B cell (primary cell): ENCODE measurements around the gene FRS3. TPM values are rescaled to one million over a fixed set of nuclear protein-coding genes. Genes with fewer than 3 reads are reported as not detected.

Source experiments
- ATAC-seq: fragments of 200-7000 bp; cut with Tn5 transposase; one replicate; pipeline ENCODE4 v1.10.0; 2021; ENCODE audit warnings: low read depth, mild to moderate bottlenecking, moderate number of reproducible peaks, moderate library complexity
- CTCF ChIA-PET: fragments of 350-600 bp; sonication (Branson Sonifier 250); formaldehyde crosslinking; loops from one replicate; lab custom pipeline; 2021; ENCODE audit warnings: antibody characterized with exemption, inconsistent platforms; lab: Charles Lee
- POLR2A ChIA-PET: fragments of 350-600 bp; sonication (Branson Sonifier 250); formaldehyde crosslinking; loops from one replicate; lab custom pipeline; 2021; ENCODE audit warnings: antibody characterized with exemption; lab: Charles Lee
- DNase-seq: peaks from one replicate; pipeline ENCODE4 v3.0.0; 2013
- H2AFZ ChIP-seq: 2 replicates; pipeline ENCODE4 v1.6.1; 2012; ENCODE audit warnings: mild to moderate bottlenecking, low read depth, low read length; ENCODE audit not compliant: insufficient read depth, poor library complexity, severe bottlenecking
- H3K27ac ChIP-seq, 2 donors: 1 replicate in 1 of 2; 2 replicates in 1 of 2; pipeline ENCODE4 v1.5.1; 2012 to 2013; ENCODE audit warnings: low read length in 2 of 2, mild to moderate bottlenecking in 2 of 2, moderate library complexity in 1 of 2
- H3K27me3 ChIP-seq, 4 experiments: fragments of 200-600 bp in 1 of 4; sonication (generic) in 1 of 4; replicated peaks in 1 of 4; 1 replicate in 2 of 4; 2 replicates in 2 of 4; pipeline versions ENCODE4 v1.6.1 to v1.7.0; 2013 to 2016; ENCODE audit warnings: low read length in 3 of 4, mild to moderate bottlenecking in 2 of 4, mixed read lengths in 1 of 4, moderate library complexity in 1 of 4; ENCODE audit not compliant: insufficient read depth in 4 of 4, control insufficient read depth in 3 of 4; ENCODE audit errors: control extremely low read depth in 1 of 4
- H3K36me3 ChIP-seq, 2 experiments: replicated peaks in 1 of 2; 1 replicate in 1 of 2; 2 replicates in 1 of 2; pipeline versions ENCODE4 v1.6.1 to v1.7.1; 2013; ENCODE audit warnings: low read length in 1 of 2; ENCODE audit not compliant: insufficient read depth in 2 of 2, control insufficient read depth in 1 of 2; ENCODE audit errors: control extremely low read depth in 1 of 2, extremely low read depth in 1 of 2
- H3K4me1 ChIP-seq, 2 donors: fragments of 200-600 bp in 1 of 2; sonication (generic) in 1 of 2; 1 replicate in 1 of 2; 2 replicates in 1 of 2; pipeline versions ENCODE4 v1.5.1 to v1.6.1; 2013 to 2017; ENCODE audit warnings: low read length in 2 of 2; ENCODE audit not compliant: control insufficient read depth in 2 of 2, insufficient read depth in 2 of 2
- H3K4me2 ChIP-seq: replicated peaks from 2 replicates; pipeline ENCODE3; 2012; ENCODE audit warnings: mild to moderate bottlenecking, low read depth, low read length; ENCODE audit not compliant: poor library complexity, severe bottlenecking
- H3K4me3 ChIP-seq, 5 experiments: fragments of 200-600 bp in 1 of 5; sonication (generic) in 1 of 5; 1 replicate in 3 of 5; 2 replicates in 2 of 5; pipeline versions ENCODE4 v1.5.1 to v1.7.0; 2011 to 2016; ENCODE audit warnings: low read length in 4 of 5, mild to moderate bottlenecking in 4 of 5, low read depth in 2 of 5, control low read depth in 1 of 5, moderate library complexity in 1 of 5; ENCODE audit not compliant: insufficient read depth in 1 of 5; ENCODE audit errors: control extremely low read depth in 1 of 5, extremely low read depth in 1 of 5
- H3K79me2 ChIP-seq: fragments of 200-600 bp; sonication (generic); one replicate; pipeline ENCODE4 v1.6.0; 2016; ENCODE audit warnings: low read length; ENCODE audit not compliant: control insufficient read depth, insufficient read depth
- H3K9ac ChIP-seq: fragments of 200-600 bp; sonication (generic); 2 replicates; pipeline ENCODE4 v1.6.1; 2017; ENCODE audit warnings: mild to moderate bottlenecking, low read length, moderate library complexity
- H3K9me3 ChIP-seq, 3 donors: one replicate each; pipeline versions ENCODE4 v1.6.1 to v1.7.1; 2013; ENCODE audit warnings: low read length in 2 of 3; ENCODE audit not compliant: control insufficient read depth in 2 of 3, insufficient read depth in 1 of 3; ENCODE audit errors: control extremely low read depth in 1 of 3
- H4K20me1 ChIP-seq: 2 replicates; pipeline ENCODE4 v1.6.0; 2012; ENCODE audit warnings: mild to moderate bottlenecking, low read length; ENCODE audit not compliant: insufficient read depth, control insufficient read depth, poor library complexity, severe bottlenecking
- H3K27ac Mint-ChIP-seq: one replicate; pipeline ENCODE4 v1.8.0; 2021; ENCODE audit warnings: mixed read lengths
- H3K27me3 Mint-ChIP-seq: one replicate; pipeline ENCODE4 v1.8.0; 2021; ENCODE audit warnings: mixed read lengths
- H3K4me1 Mint-ChIP-seq: one replicate; pipeline ENCODE4 v1.8.0; 2021; ENCODE audit warnings: mixed read lengths
- H3K4me3 Mint-ChIP-seq: one replicate; pipeline ENCODE4 v1.8.0; 2021; ENCODE audit warnings: mixed read lengths
- H3K9me3 Mint-ChIP-seq: one replicate; pipeline ENCODE4 v1.8.0; 2022; ENCODE audit warnings: mixed read lengths; ENCODE audit not compliant: insufficient read depth
- CTCF ChIP-seq: fragments of 200-600 bp; IDR thresholded peaks from one replicate; pipeline ENCODE4 v1.8.0; 2022; ENCODE audit warnings: antibody characterized with exemption, mild to moderate bottlenecking
- EZH2 ChIP-seq: IDR thresholded peaks from 2 replicates; pipeline ENCODE4 v1.6.1; 2012; ENCODE audit warnings: borderline replicate concordance, low read depth, mild to moderate bottlenecking, moderate library complexity, low read length; ENCODE audit not compliant: insufficient read depth, poor library complexity, severe bottlenecking
- WGBS: methylation state at CpG from one replicate; pipeline ENCODE4 v1.1.5; 2013; ENCODE audit warnings: missing lambda C conversion rate; ENCODE audit not compliant: insufficient coverage; 5-methylcytosine and 5-hydroxymethylcytosine counted together
- intact Hi-C: fragments of 100-400 bp; cut with micrococcal nuclease; formaldehyde crosslinking; loops from one replicate; pipeline ENCODE4 v1.10.0; 2022
- polyA plus RNA-seq: library from polyadenylated mRNA; depleted of rRNA; stranded (reverse); fragments of >200 nt; gene quantifications from 2 replicates; pipeline ENCODE4 v1.2.3, GENCODE V29; 2012
- total RNA-seq, 2 donors: library from RNA; stranded (reverse); fragments of 120-200 nt in 1 of 2; gene quantifications; 1 replicate in 1 of 2; 2 replicates in 1 of 2; pipeline versions ENCODE4 v1.2.3 to v1.2.4, GENCODE V29; 2013 to 2022

The FRS3 gene
- total and polyA plus RNA-seq, 2 donors (not counting 1 experiment from before 2014, with no cell fraction given), result 9.8 to 12.0 TPM

GRCh38 chr6:41785689-41786450 lies 6.2 kb upstream of the FRS3 start:
- no peak for DNase-seq
- peak overlapping the region; percentile 97 for H3K4me3 Mint-ChIP-seq
- H3K9me3 ChIP-seq, result no peaks in the 10 kb centered on the region
- intact Hi-C loops, result loop anchor here (2.0 to 10.0 kb wide), 6 partner anchors 103 to 1093 kb away; partner anchors contain the start of genes CCND3, PRPH2, RPL7L1 and UBR2
- peaks cover 24% of the 10 kb centered on the region for H3K79me2 ChIP-seq
- H3K4me1 Mint-ChIP-seq, result peaks cover 39% of the 10 kb centered on the region
- H3K9ac ChIP-seq, result peak overlapping the region; percentile 96
- H3K27me3 ChIP-seq, result no peaks in the 10 kb centered on the region
- WGBS, result 25% methylated on average over 23 of the region's 29 CpGs
- H3K4me2 ChIP-seq, result peak overlapping the region; percentile 96
- no peaks in the 10 kb centered on the region for H3K9me3 Mint-ChIP-seq
- H2AFZ ChIP-seq, result peak overlapping the region; percentile 93
- ChIA-PET CTCF (interaction anchor here (0.6 to 10.0 kb wide), 26 partner anchors 8 to 762 kb away, joined by 3 to 198 read pairs (median 4); partner anchors contain the start of genes BYSL, MED20, TAF8 and TFEB), POLR2A (interaction anchor here (0.6 to 2.7 kb wide), 5 partner anchors 51 to 1160 kb away, joined by 4 to 36 read pairs (median 11); partner anchors contain the start of genes BYSL, MED20, TAF8 and TFEB)
- no peak for ATAC-seq
- peaks cover 0 to 21% of the 10 kb centered on the region in 2 experiments for H3K36me3 ChIP-seq
- H3K4me3 ChIP-seq, result peak overlapping the region in 4 of 5 experiments; percentile 85 to 98 (median 90)
- no peaks in the 10 kb centered on the region for H3K27me3 Mint-ChIP-seq
- TF ChIP-seq CTCF, result no peak
- no peak for TF ChIP-seq EZH2
- peaks cover 20 to 35% of the 10 kb centered on the region in 2 donors for H3K4me1 ChIP-seq
- peaks cover 17% of the 10 kb centered on the region for H4K20me1 ChIP-seq
- H3K27ac ChIP-seq, result no peak overlapping the region
- peak overlapping the region; percentile 98 for H3K27ac Mint-ChIP-seq
